ENCODE data around the gene USP7. TPM values are rescaled to one million over a fixed set of nuclear protein-coding genes. Genes with fewer than 3 reads are reported as not detected.
A peak's percentile ranks its signal among the peaks of the same experiment; 100 is the strongest.
"Not testable (repeated sequence)": the region's sequence is repeated elsewhere in the genome, so short reads cannot be mapped to it uniquely, and the experiment has no call there.

The USP7 gene
- polyA plus RNA-seq, 4 donors, result 94.3 to 137 (median 127) TPM

GRCh38 chr16:8886593-8887430 is 76.9 kb downstream of the USP7 start:
- DNase-seq (ENCODE audit: low read depth in 4 of 4, low spot score in 3 of 4), result no peak

GRCh38 chr16:8885674-8886592 is 77.8 kb downstream of the USP7 start:
- no peak for DNase-seq (ENCODE audit: low read depth in 4 of 4, low spot score in 3 of 4)

- DNase-seq (ENCODE audit: low read depth in 4 of 4, low spot score in 3 of 4), result no peak
Measured at GRCh38 chr16:8882725-8883377, 80.9 kb downstream of the USP7 start.

- DNase-seq (ENCODE audit: low read depth in 4 of 4, low spot score in 3 of 4), result no peak
Measured at GRCh38 chr16:8882041-8882617, 81.6 kb downstream of the USP7 start, which contains the start of gene LITAFD. Gene LITAFD, plus strand, starts transcription at chr16:8882351. Its CDS starts 2,005 bp downstream, at chr16:8884356.

GRCh38 chr16:8880839-8881510 is 82.7 kb downstream of the USP7 start:
- no peak for DNase-seq (ENCODE audit: low read depth in 4 of 4, low spot score in 3 of 4)

GRCh38 chr16:8878523-8878911 is 85.2 kb downstream of the USP7 start:
- no peak for DNase-seq (ENCODE audit: low read depth in 4 of 4, low spot score in 3 of 4)

GRCh38 chr16:8877894-8878522 is 85.7 kb downstream of the USP7 start:
- DNase-seq (ENCODE audit: low read depth in 4 of 4, low spot score in 3 of 4), result no peak

- not testable (repeated sequence) for DNase-seq (ENCODE audit: low read depth in 4 of 4, low spot score in 3 of 4)
Measured at GRCh38 chr16:8875317-8875716, 88.4 kb downstream of the USP7 start.

- DNase-seq (ENCODE audit: low read depth in 4 of 4, low spot score in 3 of 4), result no peak
Measured at GRCh38 chr16:8874388-8874787, 89.3 kb downstream of the USP7 start.

- not testable (repeated sequence) for DNase-seq (ENCODE audit: low read depth in 4 of 4, low spot score in 3 of 4)
Measured at GRCh38 chr16:8873866-8874195, 89.9 kb downstream of the USP7 start.

GRCh38 chr16:8872967-8873865 is 90.5 kb downstream of the USP7 start:
- DNase-seq (ENCODE audit: low read depth in 4 of 4, low spot score in 3 of 4), result no peak

- no peak for DNase-seq (ENCODE audit: low read depth in 4 of 4, low spot score in 3 of 4)
Measured at GRCh38 chr16:8872071-8872470, 91.6 kb downstream of the USP7 start.

- DNase-seq (ENCODE audit: low read depth in 4 of 4, low spot score in 3 of 4), result not testable (repeated sequence)
Measured at GRCh38 chr16:8869988-8870241, 93.8 kb downstream of the USP7 start.

GRCh38 chr16:8869212-8869987 is 94.3 kb downstream of the USP7 start:
- DNase-seq (ENCODE audit: low read depth in 4 of 4, low spot score in 3 of 4), result no peak

GRCh38 chr16:8868416-8869211 is 95.1 kb downstream of the USP7 start, which contains the start of gene CARHSP1:
Gene CARHSP1, minus strand, starts transcription at chr16:8869006. Its CDS starts 9,678 bp downstream, at chr16:8859328.
- DNase-seq (ENCODE audit: low read depth in 4 of 4, low spot score in 3 of 4), result peak in 2 of 4 donors; percentile 79 to 80

- DNase-seq (ENCODE audit: low read depth in 4 of 4, low spot score in 3 of 4), result no peak
Measured at GRCh38 chr16:8867932-8868415, 95.7 kb downstream of the USP7 start.

All from left renal pelvis (tissue), 4 donors.